ENCODE data around the gene USP30.
A peak's percentile ranks its signal among the peaks of the same experiment; 100 is the strongest.
"Not testable (repeated sequence)": the region's sequence is repeated elsewhere in the genome, so short reads cannot be mapped to it uniquely, and the experiment has no call there.

Gene USP30

GRCh38 chr12:109033239-109034196 lies 18.9 kb upstream of the USP30 start:
- Mint-ChIP-seq H3K4me1 (no peaks in the 10 kb centered on the region), H3K4me3 (no peak overlapping the region), H3K27me3 (peaks cover 11% of the 10 kb centered on the region), H3K36me3 (no peaks in the 10 kb centered on the region), H3K27ac (no peak overlapping the region), H3K9me3 (peaks cover 6% of the 10 kb centered on the region)
- no peak for DNase-seq
- CTCF ChIA-PET, result no interaction called here

GRCh38 chr12:109036975-109037374 lies 15.4 kb upstream of the USP30 start:
- Mint-ChIP-seq H3K4me1 (no peaks in the 10 kb centered on the region), H3K9me3 (peaks cover 11% of the 10 kb centered on the region), H3K27me3 (peaks cover 26% of the 10 kb centered on the region), H3K27ac (no peak overlapping the region), H3K36me3 (no peaks in the 10 kb centered on the region), H3K4me3 (no peak overlapping the region)
- CTCF ChIA-PET, result no interaction called here
- no peak for DNase-seq

DNA sequence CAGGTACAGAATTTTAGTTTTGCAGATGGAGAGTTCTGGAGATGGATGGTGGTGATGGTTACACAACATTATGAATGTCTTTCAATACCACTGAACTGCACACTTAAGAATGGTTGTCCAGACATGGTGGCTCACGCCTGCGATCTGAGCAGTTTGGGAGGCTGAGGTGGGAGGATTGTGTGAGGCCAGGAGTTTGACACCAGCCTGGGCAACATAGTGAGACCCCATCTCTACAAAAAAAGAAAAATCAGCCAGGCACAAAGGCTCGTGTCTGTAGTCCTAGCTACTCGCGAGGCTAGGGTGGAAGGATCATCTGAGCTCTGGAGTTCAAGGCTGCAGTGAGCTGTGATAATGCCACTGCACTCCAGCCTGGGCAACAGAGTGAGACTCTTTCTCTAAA lies 8.1 kb upstream of the USP30 start:
- H3K4me1 Mint-ChIP-seq, result peaks cover 3% of the 10 kb centered on the region
- DNase-seq, result no peak
- peaks cover 23% of the 10 kb centered on the region for H3K27me3 Mint-ChIP-seq
- H3K27ac Mint-ChIP-seq, result no peak overlapping the region
- peaks cover 6% of the 10 kb centered on the region for H3K9me3 Mint-ChIP-seq
- no peaks in the 10 kb centered on the region for H3K36me3 Mint-ChIP-seq
- CTCF ChIA-PET, result no interaction called here
- H3K4me3 Mint-ChIP-seq, result no peak overlapping the region

- Mint-ChIP-seq H3K4me1 (peaks cover 8% of the 10 kb centered on the region), H3K4me3 (no peak overlapping the region), H3K36me3 (peaks cover 4% of the 10 kb centered on the region), H3K27ac (no peak overlapping the region), H3K27me3 (peaks cover 7% of the 10 kb centered on the region), H3K9me3 (no peaks in the 10 kb centered on the region)
- DNase-seq, result no peak
- CTCF ChIA-PET, result interaction anchor here (0.6 kb wide), 1 partner anchor 348 kb away, joined by 4 read pairs; no protein-coding TSS in a partner anchor
Observed at GRCh38 chr12:109047081-109047805, 5.1 kb upstream of the USP30 start.

DNA sequence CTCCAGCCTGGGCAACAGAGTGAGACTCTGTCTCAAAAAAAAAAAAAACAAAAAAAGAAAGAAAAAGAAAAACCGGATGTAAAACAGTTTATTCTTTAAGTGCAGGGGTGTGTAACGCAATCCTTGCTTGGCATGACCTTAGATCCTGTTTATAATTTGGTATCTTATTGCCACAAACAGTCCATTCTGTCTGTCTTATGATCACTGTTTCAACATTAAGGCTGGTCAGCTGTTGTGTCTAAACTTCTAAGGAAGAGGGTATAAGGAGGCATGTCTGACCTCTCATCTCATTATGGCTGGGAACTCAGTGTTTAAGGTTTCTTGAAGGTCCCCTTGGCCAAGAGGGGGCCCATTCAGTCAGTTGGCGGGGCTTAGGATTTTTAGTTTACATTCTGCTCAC lies 3.7 kb upstream of the USP30 start:
- DNase-seq, H3K9me3 Mint-ChIP-seq, CTCF ChIA-PET, H3K4me1 Mint-ChIP-seq, H3K27me3 Mint-ChIP-seq, H3K36me3 Mint-ChIP-seq, H3K4me3 Mint-ChIP-seq, H3K27ac Mint-ChIP-seq: not testable (repeated sequence)

- H3K9me3 Mint-ChIP-seq, H3K4me3 Mint-ChIP-seq, H3K36me3 Mint-ChIP-seq, H3K27ac Mint-ChIP-seq, DNase-seq, CTCF ChIA-PET, H3K27me3 Mint-ChIP-seq: not testable (repeated sequence)
- H3K4me1 Mint-ChIP-seq, result peaks cover 18% of the 10 kb centered on the region
Observed at GRCh38 chr12:109049794-109050193, 2.6 kb upstream of the USP30 start.

DNA sequence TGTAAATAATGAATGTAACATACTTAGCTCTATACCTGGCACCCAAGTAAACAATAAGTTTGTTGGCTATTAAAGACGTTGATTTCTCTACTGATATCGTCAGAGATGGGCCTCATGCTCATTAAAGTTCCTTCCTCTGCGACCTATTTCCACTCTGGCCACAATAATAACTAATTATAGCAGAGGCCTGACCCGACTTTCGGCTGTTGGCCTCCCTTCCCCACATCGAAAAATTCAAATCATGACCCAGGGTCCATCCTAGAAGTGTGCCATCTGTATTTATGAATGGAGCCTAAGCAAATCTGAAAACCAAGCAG lies 321 bp upstream of the USP30 start:
- peak overlapping the region; percentile 85 for H3K4me3 Mint-ChIP-seq
- H3K4me1 Mint-ChIP-seq, result peaks cover 17% of the 10 kb centered on the region
- H3K9me3 Mint-ChIP-seq, result no peaks in the 10 kb centered on the region
- H3K36me3 Mint-ChIP-seq, result peaks cover 5% of the 10 kb centered on the region
- no peaks in the 10 kb centered on the region for H3K27me3 Mint-ChIP-seq
- DNase-seq, result no peak
- CTCF ChIA-PET, result interaction anchor here (0.7 to 0.8 kb wide), 2 partner anchors 35 to 168 kb away, joined by 3 to 4 read pairs; no protein-coding TSS in a partner anchor
- H3K27ac Mint-ChIP-seq, result peak overlapping the region; percentile 93

DNA sequence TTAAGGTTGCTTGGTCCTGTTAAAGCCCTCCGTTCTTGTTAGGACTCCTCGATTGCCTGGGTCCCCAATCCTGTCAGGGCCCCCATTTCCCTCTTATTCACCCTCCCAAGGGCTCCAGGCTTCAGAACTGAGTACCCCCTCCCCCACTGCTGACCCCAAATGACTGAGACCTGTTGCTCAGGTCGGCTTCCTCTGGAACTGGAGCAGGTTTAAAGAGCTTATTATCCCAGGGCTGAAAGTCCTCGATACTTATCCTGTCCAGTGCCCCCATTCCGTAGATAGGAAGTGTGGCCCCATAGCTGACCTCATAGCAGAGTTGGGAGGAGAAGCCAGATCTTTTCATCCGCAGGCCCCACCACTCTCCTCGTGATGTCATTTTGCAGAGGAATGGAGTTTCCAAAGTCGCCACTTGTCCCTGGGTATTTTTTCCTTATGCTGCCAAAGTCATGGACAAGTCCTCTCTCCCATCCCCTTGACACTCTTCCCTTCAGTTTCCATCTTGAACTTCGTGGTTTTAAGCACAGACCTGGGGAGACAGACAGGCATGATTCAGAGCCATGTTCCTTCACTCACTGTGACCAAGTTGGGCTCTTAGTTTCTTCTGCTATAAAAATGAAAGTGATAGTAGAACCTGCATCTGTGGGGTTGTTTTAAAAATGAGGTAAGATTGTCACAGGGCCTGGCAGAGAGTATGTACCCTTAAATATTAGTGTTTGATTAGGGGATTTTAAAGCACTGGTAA lies 1.2 kb downstream of the USP30 start:
- CTCF ChIA-PET, result interaction anchor here (1.6 kb wide), 1 partner anchor 39 kb away, joined by 5 read pairs; the partner anchor contains the start of gene ALKBH2
- H3K36me3 Mint-ChIP-seq, result peaks cover 5% of the 10 kb centered on the region

DNA sequence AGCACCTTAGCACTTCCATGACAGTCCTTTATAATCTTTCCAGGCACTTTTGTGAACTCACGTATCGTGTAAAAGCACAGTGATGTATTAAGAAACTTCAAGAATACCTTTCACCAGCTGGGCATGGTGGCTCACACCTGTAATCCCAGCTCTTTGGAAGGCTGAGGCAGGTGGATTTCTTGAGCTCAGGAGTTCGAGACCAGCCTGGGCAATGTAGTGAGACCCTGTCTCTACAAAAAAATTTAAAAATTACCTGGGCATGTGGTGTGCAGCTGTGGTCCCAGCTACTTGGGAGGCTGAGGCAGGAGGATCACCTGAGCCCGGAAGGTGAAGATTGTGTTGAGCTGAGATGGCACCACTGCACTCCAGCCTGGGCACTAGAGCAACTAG lies 1.7 kb downstream of the USP30 start:
- Mint-ChIP-seq H3K27ac (peak overlapping the region; percentile 93), H3K4me3 (peak overlapping the region; percentile 85), H3K4me1 (peaks cover 15% of the 10 kb centered on the region)
- CTCF ChIA-PET, result interaction anchor here (0.7 to 1.6 kb wide), 2 partner anchors 39 to 58 kb away, joined by 3 to 5 read pairs; partner anchors contain the start of gene ALKBH2
- not testable (repeated sequence) for H3K27me3 Mint-ChIP-seq, H3K36me3 Mint-ChIP-seq, H3K9me3 Mint-ChIP-seq
- DNase-seq, result peak; percentile 26

More for the DNA sequence above, 1.2 kb downstream of the USP30 start:
- no peaks in the 10 kb centered on the region for H3K27me3 Mint-ChIP-seq
- peak; percentile 50 for DNase-seq
- peaks cover 15% of the 10 kb centered on the region for H3K4me1 Mint-ChIP-seq
- peak overlapping the region; percentile 85 for H3K4me3 Mint-ChIP-seq
- H3K27ac Mint-ChIP-seq, result peak overlapping the region; percentile 93
- H3K9me3 Mint-ChIP-seq, result no peaks in the 10 kb centered on the region

DNA sequence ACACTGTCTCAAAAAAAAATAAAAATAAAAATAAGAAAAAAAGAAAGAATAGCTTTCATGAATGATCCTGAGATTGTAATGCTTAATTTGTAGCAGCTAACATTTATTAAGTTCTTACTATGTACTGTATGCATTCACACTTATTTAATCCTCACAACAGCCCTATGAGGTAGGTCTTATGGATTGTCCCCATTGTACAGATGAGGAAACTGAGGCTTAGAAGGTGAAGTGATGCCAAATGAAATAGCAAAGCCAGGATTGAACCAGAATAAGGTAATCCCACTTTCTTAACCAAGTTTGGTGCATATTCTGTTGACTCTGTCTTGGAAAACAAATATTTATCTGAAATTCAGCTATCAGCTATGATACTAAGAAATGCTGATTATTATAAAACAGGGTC lies 2.1 kb downstream of the USP30 start:
- CTCF ChIA-PET, result interaction anchor here (0.7 to 1.6 kb wide), 2 partner anchors 38 to 57 kb away, joined by 3 to 5 read pairs; partner anchors contain the start of gene ALKBH2
- H3K4me3 Mint-ChIP-seq, result no peak overlapping the region
- H3K27me3 Mint-ChIP-seq, result no peaks in the 10 kb centered on the region
- H3K4me1 Mint-ChIP-seq, result peaks cover 15% of the 10 kb centered on the region
- DNase-seq, result no peak
- no peaks in the 10 kb centered on the region for H3K9me3 Mint-ChIP-seq
- peak overlapping the region; percentile 64 for H3K27ac Mint-ChIP-seq
- peaks cover 5% of the 10 kb centered on the region for H3K36me3 Mint-ChIP-seq

GRCh38 chr12:109056891-109057290 lies 4.5 kb downstream of the USP30 start:
- Mint-ChIP-seq H3K4me3 (no peak overlapping the region), H3K27ac (no peak overlapping the region), H3K9me3 (no peaks in the 10 kb centered on the region), H3K36me3 (peaks cover 4% of the 10 kb centered on the region), H3K27me3 (no peaks in the 10 kb centered on the region), H3K4me1 (peaks cover 14% of the 10 kb centered on the region)
- CTCF ChIA-PET, result no interaction called here
- DNase-seq, result no peak

- H3K9me3 Mint-ChIP-seq, result no peaks in the 10 kb centered on the region
- H3K4me1 Mint-ChIP-seq, result peaks cover 10% of the 10 kb centered on the region
- CTCF ChIA-PET, result no interaction called here
- H3K36me3 Mint-ChIP-seq, result no peaks in the 10 kb centered on the region
- no peak overlapping the region for H3K4me3 Mint-ChIP-seq
- no peak overlapping the region for H3K27ac Mint-ChIP-seq
- H3K27me3 Mint-ChIP-seq, result no peaks in the 10 kb centered on the region
- no peak for DNase-seq
Observed at GRCh38 chr12:109057376-109057775, 5.0 kb downstream of the USP30 start.

GRCh38 chr12:109058773-109059172 lies 6.4 kb downstream of the USP30 start:
- Mint-ChIP-seq H3K4me3 (no peak overlapping the region), H3K9me3 (no peaks in the 10 kb centered on the region), H3K4me1 (peaks cover 8% of the 10 kb centered on the region), H3K27ac (no peak overlapping the region), H3K36me3 (no peaks in the 10 kb centered on the region), H3K27me3 (no peaks in the 10 kb centered on the region)
- no peak for DNase-seq
- CTCF ChIA-PET, result interaction anchor here (1.1 kb wide), 1 partner anchor 34 kb away, joined by 4 read pairs; the partner anchor contains the start of gene ALKBH2

- H3K36me3 Mint-ChIP-seq, result no peaks in the 10 kb centered on the region
Observed at GRCh38 chr12:109064143-109064542, 11.8 kb downstream of the USP30 start.

More at GRCh38 chr12:109064143-109064542, 11.8 kb downstream of the USP30 start:
- Mint-ChIP-seq H3K4me1 (no peaks in the 10 kb centered on the region), H3K27me3 (no peaks in the 10 kb centered on the region), H3K4me3 (no peak overlapping the region), H3K9me3 (no peaks in the 10 kb centered on the region), H3K27ac (no peak overlapping the region)
- CTCF ChIA-PET, result no interaction called here
- DNase-seq, result no peak
